Hematopoietic multipotent progenitor cell treated with erythropoietin and hydrocortisone succinate and interleukin-3 and kit ligand, for 17 days (in vitro differentiated cells): ENCODE data around the gene NPY4R2.
"Not testable (repeated sequence)": the region's sequence is repeated elsewhere in the genome, so short reads cannot be mapped to it uniquely, and the experiment has no call there.

Experiments used
- DNase-seq: peaks from one replicate; pipeline ENCODE4 v3.0.0-alpha.2; 2015; ENCODE audit warnings: low spot score

NPY4R2 gene

GRCh38 chr10:47918475-47918874 is at the start of gene NPY4R2:
TSS of gene NPY4R2 (plus strand) at chr10:47918662. CDS start at chr10:47921988, 3,326 bp downstream.
- DNase-seq = not testable (repeated sequence)

GRCh38 chr10:47870887-47871286 is 47.6 kb upstream of the NPY4R2 start:
- not testable (repeated sequence) for DNase-seq

GRCh38 chr10:47871485-47872180 is 46.8 kb upstream of the NPY4R2 start:
- not testable (repeated sequence) for DNase-seq

GRCh38 chr10:47872236-47872635 is 46.2 kb upstream of the NPY4R2 start:
- not testable (repeated sequence) for DNase-seq

- not testable (repeated sequence) for DNase-seq
These were observed 34.2 kb upstream of the NPY4R2 start for GRCh38 chr10:47884239-47884638.

- DNase-seq = not testable (repeated sequence)
These were observed 33.5 kb upstream of the NPY4R2 start for GRCh38 chr10:47884934-47885333.

- not testable (repeated sequence) for DNase-seq
These were observed 32.1 kb upstream of the NPY4R2 start for GRCh38 chr10:47886356-47886755.

- not testable (repeated sequence) for DNase-seq
These were observed 31.6 kb upstream of the NPY4R2 start for GRCh38 chr10:47886827-47887226.

GRCh38 chr10:47890737-47891136 is 27.7 kb upstream of the NPY4R2 start:
- DNase-seq = not testable (repeated sequence)

GRCh38 chr10:47892494-47893261 is 25.8 kb upstream of the NPY4R2 start:
- DNase-seq = not testable (repeated sequence)

- DNase-seq = not testable (repeated sequence)
These were observed 23.9 kb upstream of the NPY4R2 start for GRCh38 chr10:47894571-47894970.

- not testable (repeated sequence) for DNase-seq
These were observed 20.6 kb upstream of the NPY4R2 start for GRCh38 chr10:47897813-47898212.

- DNase-seq = not testable (repeated sequence)
These were observed 9.1 kb upstream of the NPY4R2 start for GRCh38 chr10:47909333-47909732.

GRCh38 chr10:47910486-47910885 is 8.0 kb upstream of the NPY4R2 start:
- DNase-seq = not testable (repeated sequence)

GRCh38 chr10:47914052-47914451 is 4.4 kb upstream of the NPY4R2 start:
- not testable (repeated sequence) for DNase-seq

- DNase-seq = not testable (repeated sequence)
These were observed 2.5 kb upstream of the NPY4R2 start for GRCh38 chr10:47915849-47916548.

GRCh38 chr10:47920610-47921009 is 2.1 kb downstream of the NPY4R2 start:
- not testable (repeated sequence) for DNase-seq

- DNase-seq = not testable (repeated sequence)
These were observed 4.0 kb downstream of the NPY4R2 start for GRCh38 chr10:47922503-47922902.

GRCh38 chr10:47924628-47925027 is 6.2 kb downstream of the NPY4R2 start:
- DNase-seq = not testable (repeated sequence)

- DNase-seq = not testable (repeated sequence)
These were observed 8.9 kb downstream of the NPY4R2 start for GRCh38 chr10:47927147-47927916.

- not testable (repeated sequence) for DNase-seq
These were observed 9.8 kb downstream of the NPY4R2 start for GRCh38 chr10:47928225-47928624.

GRCh38 chr10:47932824-47933223 is 14.4 kb downstream of the NPY4R2 start:
- DNase-seq = not testable (repeated sequence)
